Fibroblast of mammary gland (primary cell): ENCODE data around the gene MAGI3.

ENCODE experiments used
- DNase-seq: peaks from one replicate; pipeline ENCODE4 v3.0.0-alpha.2; 2010; ENCODE audit warnings: low read depth
- H3K4me3 ChIP-seq: 2 replicates; pipeline ENCODE4 v1.5.1; 2011; ENCODE audit warnings: low read depth, mild to moderate bottlenecking, low read length, moderate library complexity; ENCODE audit not compliant: control insufficient read depth
- CTCF ChIP-seq: conservative IDR thresholded peaks from 2 replicates; pipeline ENCODE4 v1.5.1; 2011; ENCODE audit warnings: low read depth, low read length, inconsistent platforms; ENCODE audit not compliant: control insufficient read depth, insufficient read depth

The MAGI3 gene

GRCh38 chr1:113533061-113533460, 142.7 kb downstream of the MAGI3 start:
- no peak overlapping the region for H3K4me3 ChIP-seq
- no peak for TF ChIP-seq CTCF
- DNase-seq = no peak

DNA sequence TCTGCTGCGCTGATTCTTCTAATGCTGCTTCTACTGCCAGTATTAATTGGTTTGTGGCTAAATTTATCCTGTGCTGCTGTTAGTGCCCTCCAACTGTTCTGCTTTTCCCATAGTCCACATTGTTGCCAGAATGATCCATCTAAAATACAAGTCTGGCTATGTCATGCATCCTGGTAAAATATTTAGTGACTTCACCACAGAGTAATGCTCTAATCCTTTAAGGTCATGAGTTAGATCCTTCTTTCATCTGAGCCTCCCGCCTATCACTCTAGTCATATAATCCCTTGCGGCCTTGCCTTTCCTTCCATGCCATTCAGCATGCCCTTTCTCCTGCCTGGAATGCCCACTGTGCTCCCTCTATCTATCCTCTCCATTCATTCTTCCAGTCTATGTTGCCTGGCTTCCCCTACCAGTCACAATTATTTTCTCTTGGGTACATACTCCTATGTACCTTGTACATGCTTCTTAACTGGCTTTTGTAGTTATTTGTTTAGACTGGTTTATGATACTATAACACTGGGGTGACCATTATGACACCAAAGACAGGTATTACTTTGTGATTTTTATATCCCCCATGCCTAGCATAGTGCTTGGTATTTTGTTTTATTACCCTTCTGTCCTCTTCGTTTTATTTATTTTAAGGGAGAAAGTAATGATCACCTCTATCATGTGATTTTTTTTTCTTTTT, 144.0 kb downstream of the MAGI3 start:
- peak; percentile 80 for DNase-seq
- TF ChIP-seq CTCF = no peak
- no peak overlapping the region for H3K4me3 ChIP-seq

DNA sequence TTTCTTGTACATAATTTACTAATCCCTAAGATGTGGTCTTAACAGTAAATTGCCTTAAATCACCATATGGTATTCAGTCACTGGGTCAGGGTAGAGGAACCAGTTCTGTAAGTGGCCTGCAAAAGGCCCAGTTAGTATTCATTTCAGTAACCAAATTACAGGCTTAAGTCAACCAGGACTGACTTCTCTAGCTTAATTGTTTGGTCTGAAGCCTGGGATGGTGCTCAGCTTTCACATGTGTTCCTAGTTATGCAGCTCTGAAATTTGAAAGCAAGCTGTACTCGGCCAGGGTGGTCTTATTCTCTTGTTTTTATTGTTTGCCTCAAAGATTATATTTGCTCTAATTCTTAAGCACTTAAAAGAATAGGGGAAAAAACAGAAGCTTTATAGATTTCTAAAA, 144.6 kb downstream of the MAGI3 start:
- DNase-seq = peak; percentile 64
- no peak overlapping the region for H3K4me3 ChIP-seq
- TF ChIP-seq CTCF = no peak

DNA sequence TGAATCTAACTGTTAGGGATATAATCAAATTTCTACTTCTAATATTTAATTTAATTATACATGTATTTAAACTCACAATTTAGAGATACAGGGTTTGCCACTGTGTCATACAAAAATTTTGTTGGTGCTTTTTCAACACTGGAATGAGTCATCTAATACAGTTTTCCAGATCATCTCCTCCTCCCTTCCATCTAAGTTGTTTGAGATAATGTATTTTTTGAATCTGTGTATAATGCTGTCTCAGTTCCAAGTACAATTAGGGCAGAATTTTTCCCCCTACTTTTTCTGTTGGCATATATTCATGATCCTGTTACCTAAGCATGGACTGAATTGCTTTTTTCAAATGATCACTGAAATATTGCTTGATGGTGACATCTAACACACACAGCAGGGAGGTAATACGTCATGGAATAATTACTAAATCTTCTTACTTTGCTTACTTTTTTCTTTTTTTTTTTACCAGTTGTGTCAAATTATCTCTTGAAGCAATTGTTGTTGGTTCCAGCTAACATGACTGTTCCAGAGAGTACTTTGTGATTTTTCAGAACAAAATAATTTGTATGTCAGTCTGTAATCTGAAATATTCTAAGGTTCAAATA, 146.0 kb downstream of the MAGI3 start:
- TF ChIP-seq CTCF = no peak
- peak; percentile 67 for DNase-seq
- H3K4me3 ChIP-seq = no peak overlapping the region

- DNase-seq = peak; percentile 76
- TF ChIP-seq CTCF = no peak
- H3K4me3 ChIP-seq = no peak overlapping the region
Observed at GRCh38 chr1:113538225-113538624, 147.9 kb downstream of the MAGI3 start.

- TF ChIP-seq CTCF = no peak
- no peak overlapping the region for H3K4me3 ChIP-seq
- DNase-seq = no peak
Observed at GRCh38 chr1:113540335-113540734, 150.0 kb downstream of the MAGI3 start.
